DMS153 treated with DMSO at 0.1 percent for 48 hours (cell line): Measurements from ENCODE around the gene ERF.
A peak's percentile ranks its signal among the peaks of the same experiment; 100 is the strongest.

Source experiments
- DNase-seq: peaks from one replicate; lab custom pipeline; 2025; ENCODE audit not compliant: unreplicated experiment; lab: John Stamatoyannopoulos, UW

ERF gene

GRCh38 chr19:42287017-42287826, 32.3 kb upstream of the ERF start:
- DNase-seq = no peak

- DNase-seq = no peak
These were observed 31.6 kb upstream of the ERF start for GRCh38 chr19:42286349-42287016.

- DNase-seq = no peak
These were observed 31.0 kb upstream of the ERF start for GRCh38 chr19:42285988-42286348.

- DNase-seq = no peak
These were observed 30.6 kb upstream of the ERF start for GRCh38 chr19:42285541-42285941.

- no peak for DNase-seq
These were observed 29.8 kb upstream of the ERF start for GRCh38 chr19:42284591-42285341.

- peak; percentile 46 for DNase-seq
These were observed 29.2 kb upstream of the ERF start for GRCh38 chr19:42284066-42284501.

GRCh38 chr19:42283188-42284065, 28.5 kb upstream of the ERF start:
- peak; percentile 76 for DNase-seq

- no peak for DNase-seq
These were observed 27.9 kb upstream of the ERF start for GRCh38 chr19:42282819-42283187.

- DNase-seq = no peak
These were observed 27.2 kb upstream of the ERF start for GRCh38 chr19:42281827-42282762.

- no peak for DNase-seq
These were observed 26.4 kb upstream of the ERF start for GRCh38 chr19:42281146-42281826.

- no peak for DNase-seq
These were observed 25.9 kb upstream of the ERF start for GRCh38 chr19:42280815-42281145.

GRCh38 chr19:42279902-42280814, 25.2 kb upstream of the ERF start:
- DNase-seq = peak; percentile 89

- DNase-seq = no peak
These were observed 24.4 kb upstream of the ERF start for GRCh38 chr19:42279155-42279901.

- DNase-seq = no peak
These were observed 23.7 kb upstream of the ERF start for GRCh38 chr19:42278452-42279154.

GRCh38 chr19:42277821-42278451, 23.0 kb upstream of the ERF start:
- DNase-seq = no peak

- DNase-seq = no peak
These were observed 21.9 kb upstream of the ERF start for GRCh38 chr19:42276821-42277220.

- no peak for DNase-seq
These were observed 21.4 kb upstream of the ERF start for GRCh38 chr19:42276284-42276683.
